Hepatocyte (in vitro differentiated cells): ENCODE results near the gene HBA1. TPM values are rescaled to one million over a fixed set of nuclear protein-coding genes. Genes with fewer than 3 reads are reported as not detected.
"Not testable (repeated sequence)": the region's sequence is repeated elsewhere in the genome, so short reads cannot be mapped to it uniquely, and the experiment has no call there.

Experiments
- DNase-seq: peaks from one replicate; pipeline ENCODE4 v3.0.0-alpha.2; 2016; ENCODE audit warnings: low spot score
- H2AFZ ChIP-seq: fragments of 200-600 bp; sonication (generic); 2 replicates; pipeline ENCODE4 v1.6.0; 2016; ENCODE audit warnings: antibody characterized with exemption, mild to moderate bottlenecking
- H3K27ac ChIP-seq: fragments of 200-600 bp; sonication (generic); 2 replicates; pipeline ENCODE4 v1.5.1; 2016; ENCODE audit warnings: mild to moderate bottlenecking
- H3K27me3 ChIP-seq: fragments of 200-600 bp; sonication (generic); 2 replicates; pipeline ENCODE4 v1.6.1; 2016
- H3K36me3 ChIP-seq: fragments of 200-600 bp; sonication (generic); replicated peaks from 2 replicates; pipeline ENCODE4 v1.5.1; 2016; ENCODE audit warnings: low read depth; ENCODE audit not compliant: insufficient read depth
- H3K4me1 ChIP-seq: fragments of 200-600 bp; sonication (generic); 2 replicates; pipeline ENCODE4 v1.5.1; 2016; ENCODE audit warnings: mild to moderate bottlenecking, moderate library complexity; ENCODE audit not compliant: insufficient read depth
- H3K4me2 ChIP-seq: fragments of 200-600 bp; sonication (generic); 2 replicates; pipeline ENCODE4 v1.6.0; 2016
- H3K4me3 ChIP-seq: fragments of 200-600 bp; sonication (generic); 2 replicates; pipeline ENCODE4 v1.5.1; 2016; ENCODE audit warnings: mild to moderate bottlenecking
- H3K79me2 ChIP-seq: fragments of 200-600 bp; sonication (generic); 2 replicates; pipeline ENCODE4 v1.6.0; 2017; ENCODE audit warnings: mild to moderate bottlenecking
- H3K9me2 ChIP-seq: fragments of 200-600 bp; sonication (generic); replicated peaks from 2 replicates; pipeline ENCODE4 v1.6.0; 2017; ENCODE audit warnings: mild to moderate bottlenecking; ENCODE audit not compliant: insufficient read depth
- H3K9me3 ChIP-seq: fragments of 200-600 bp; sonication (generic); 2 replicates; pipeline ENCODE4 v1.5.1; 2016; ENCODE audit warnings: low read depth, mild to moderate bottlenecking
- H4K20me1 ChIP-seq: fragments of 200-600 bp; sonication (generic); 2 replicates; pipeline ENCODE4 v1.6.0; 2016; ENCODE audit warnings: mild to moderate bottlenecking; ENCODE audit not compliant: insufficient read depth, poor library complexity, severe bottlenecking
- EZH2 ChIP-seq: fragments of 200-600 bp; sonication (generic); IDR thresholded peaks from 2 replicates; pipeline ENCODE4 v1.6.1; 2016; ENCODE audit warnings: antibody characterized with exemption, mild to moderate bottlenecking, borderline replicate concordance
- EZH2phosphoT487 ChIP-seq: fragments of 200-600 bp; sonication (generic); IDR thresholded peaks from one replicate; pipeline ENCODE4 v1.6.1; 2018; ENCODE audit warnings: antibody characterized with exemption, mild to moderate bottlenecking, low read depth, moderate library complexity; ENCODE audit not compliant: unreplicated experiment, severe bottlenecking
- WGBS: methylation state at CpG from one replicate; pipeline ENCODE4 v1.1.6; 2016; ENCODE audit warnings: low lambda C conversion rate; ENCODE audit errors: missing lambda C conversion rate; 5-methylcytosine and 5-hydroxymethylcytosine counted together
- polyA plus RNA-seq: library from polyadenylated mRNA; unstranded; fragments of >200 nt; fragmentation: Nextera tagmentation; extraction: Ambion mirVana; gene quantifications from 2 replicates; pipeline ENCODE4 v1.2.1, GENCODE V29; 2016
- total RNA-seq: library from RNA; depleted of rRNA; stranded (reverse); fragments of >200 nt; gene quantifications from 2 replicates; pipeline ENCODE4 v1.2.3, GENCODE V29; 2014
- TF ChIP-seq, protein P1 (sequence below): fragments of 200-600 bp; sonication (generic); IDR thresholded peaks from 2 replicates; pipeline ENCODE4 v1.5.1; 2016; ENCODE audit warnings: antibody characterized with exemption, mild to moderate bottlenecking; ENCODE audit not compliant: poor library complexity

The HBA1 gene
- total RNA-seq (not detected in 2 replicates), polyA plus RNA-seq (1.9 TPM in 1 of 2 replicates, not detected in the other)

DNA sequence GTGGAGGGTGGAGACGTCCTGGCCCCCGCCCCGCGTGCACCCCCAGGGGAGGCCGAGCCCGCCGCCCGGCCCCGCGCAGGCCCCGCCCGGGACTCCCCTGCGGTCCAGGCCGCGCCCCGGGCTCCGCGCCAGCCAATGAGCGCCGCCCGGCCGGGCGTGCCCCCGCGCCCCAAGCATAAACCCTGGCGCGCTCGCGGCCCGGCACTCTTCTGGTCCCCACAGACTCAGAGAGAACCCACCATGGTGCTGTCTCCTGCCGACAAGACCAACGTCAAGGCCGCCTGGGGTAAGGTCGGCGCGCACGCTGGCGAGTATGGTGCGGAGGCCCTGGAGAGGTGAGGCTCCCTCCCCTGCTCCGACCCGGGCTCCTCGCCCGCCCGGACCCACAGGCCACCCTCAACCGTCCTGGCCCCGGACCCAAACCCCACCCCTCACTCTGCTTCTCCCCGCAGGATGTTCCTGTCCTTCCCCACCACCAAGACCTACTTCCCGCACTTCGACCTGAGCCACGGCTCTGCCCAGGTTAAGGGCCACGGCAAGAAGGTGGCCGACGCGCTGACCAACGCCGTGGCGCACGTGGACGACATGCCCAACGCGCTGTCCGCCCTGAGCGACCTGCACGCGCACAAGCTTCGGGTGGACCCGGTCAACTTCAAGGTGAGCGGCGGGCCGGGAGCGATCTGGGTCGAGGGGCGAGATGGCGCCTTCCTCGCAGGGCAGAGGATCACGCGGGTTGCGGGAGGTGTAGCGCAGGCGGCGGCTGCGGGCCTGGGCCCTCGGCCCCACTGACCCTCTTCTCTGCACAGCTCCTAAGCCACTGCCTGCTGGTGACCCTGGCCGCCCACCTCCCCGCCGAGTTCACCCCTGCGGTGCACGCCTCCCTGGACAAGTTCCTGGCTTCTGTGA is at the start of gene HBA1:
Gene HBA1, plus strand, starts transcription at position 204 of the 906 bp plus-strand sequence. Its CDS starts 37 bp downstream, at position 241.
- H3K27ac ChIP-seq, H3K9me2 ChIP-seq, H4K20me1 ChIP-seq, H2AFZ ChIP-seq, H3K36me3 ChIP-seq, H3K9me3 ChIP-seq, H3K4me3 ChIP-seq, H3K4me2 ChIP-seq, H3K79me2 ChIP-seq, DNase-seq: not testable (repeated sequence)
- Histone ChIP-seq H3K27me3 (peaks cover 44% of the 10 kb centered on the region), H3K4me1 (peaks cover 11% of the 10 kb centered on the region)
- peak; percentile 51 for TF ChIP-seq EZH2
- 9% methylated on average over 32 of the region's 88 CpGs for WGBS

DNA sequence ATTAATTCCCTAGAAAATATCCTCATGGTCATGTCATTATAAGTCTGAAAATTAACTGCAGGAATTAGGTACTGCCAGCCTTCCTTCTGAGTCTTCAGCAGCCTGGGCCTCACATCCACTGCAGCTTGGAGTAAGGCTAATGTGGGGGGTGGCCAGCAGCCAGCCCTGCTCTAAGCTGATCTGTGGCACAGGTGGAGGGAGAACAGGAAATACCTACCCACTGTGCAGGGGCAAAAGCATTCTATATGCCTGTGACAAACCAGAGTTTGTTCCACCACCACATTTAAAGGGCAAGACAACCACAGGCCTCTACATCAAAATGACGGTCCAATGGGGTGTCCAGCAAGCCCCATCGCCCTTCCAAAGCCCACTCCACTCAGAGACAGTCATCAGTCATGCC is 47.4 kb upstream of the HBA1 start:
- Histone ChIP-seq H4K20me1 (peaks cover 6% of the 10 kb centered on the region), H2AFZ (no peak overlapping the region), H3K9me3 (no peaks in the 10 kb centered on the region), H3K4me1 (no peaks in the 10 kb centered on the region), H3K4me3 (no peak overlapping the region), H3K9me2 (no peaks in the 10 kb centered on the region), H3K27me3 (no peaks in the 10 kb centered on the region), H3K4me2 (no peak overlapping the region), H3K79me2 (peaks cover 19% of the 10 kb centered on the region), H3K27ac (no peak overlapping the region), H3K36me3 (no peaks in the 10 kb centered on the region)
- no peak for DNase-seq
- 98% methylated on average over 2 of the region's 2 CpGs for WGBS
- TF ChIP-seq EZH2 (no peak), EZH2phosphoT487 (no peak)
- TF ChIP-seq, protein P1, sequence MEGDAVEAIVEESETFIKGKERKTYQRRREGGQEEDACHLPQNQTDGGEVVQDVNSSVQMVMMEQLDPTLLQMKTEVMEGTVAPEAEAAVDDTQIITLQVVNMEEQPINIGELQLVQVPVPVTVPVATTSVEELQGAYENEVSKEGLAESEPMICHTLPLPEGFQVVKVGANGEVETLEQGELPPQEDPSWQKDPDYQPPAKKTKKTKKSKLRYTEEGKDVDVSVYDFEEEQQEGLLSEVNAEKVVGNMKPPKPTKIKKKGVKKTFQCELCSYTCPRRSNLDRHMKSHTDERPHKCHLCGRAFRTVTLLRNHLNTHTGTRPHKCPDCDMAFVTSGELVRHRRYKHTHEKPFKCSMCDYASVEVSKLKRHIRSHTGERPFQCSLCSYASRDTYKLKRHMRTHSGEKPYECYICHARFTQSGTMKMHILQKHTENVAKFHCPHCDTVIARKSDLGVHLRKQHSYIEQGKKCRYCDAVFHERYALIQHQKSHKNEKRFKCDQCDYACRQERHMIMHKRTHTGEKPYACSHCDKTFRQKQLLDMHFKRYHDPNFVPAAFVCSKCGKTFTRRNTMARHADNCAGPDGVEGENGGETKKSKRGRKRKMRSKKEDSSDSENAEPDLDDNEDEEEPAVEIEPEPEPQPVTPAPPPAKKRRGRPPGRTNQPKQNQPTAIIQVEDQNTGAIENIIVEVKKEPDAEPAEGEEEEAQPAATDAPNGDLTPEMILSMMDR, result no peak

DNA sequence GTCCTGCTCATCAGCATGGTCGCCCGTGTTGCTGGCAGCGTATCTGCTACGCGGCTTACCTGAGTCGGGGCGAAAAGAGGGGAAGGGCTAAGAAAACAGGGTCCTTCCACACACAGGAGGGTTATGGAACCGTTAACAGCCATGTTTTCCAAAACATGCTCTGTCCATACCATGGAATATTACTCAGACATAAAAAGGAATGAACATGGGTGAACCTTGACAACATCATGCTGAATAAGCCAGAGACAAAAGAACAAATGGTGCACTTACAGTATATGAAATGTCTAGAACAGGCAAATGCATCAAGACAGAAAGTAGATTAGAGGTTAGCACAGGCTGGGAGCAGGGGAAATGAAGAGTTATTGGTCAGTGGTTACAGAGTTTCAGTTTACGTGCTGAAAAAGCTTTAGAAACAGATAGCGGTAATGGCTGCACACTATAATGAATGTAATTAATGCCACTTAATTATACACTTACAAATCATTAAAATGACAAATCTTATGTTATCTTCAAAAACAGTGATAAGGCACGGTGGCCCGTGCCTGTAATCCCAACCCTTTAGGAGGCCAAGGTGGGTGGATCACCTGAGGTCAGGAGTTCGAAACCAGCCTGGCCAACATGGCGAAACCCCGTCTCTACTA is 45.8 kb upstream of the HBA1 start:
- DNase-seq, result no peak
- Histone ChIP-seq H3K27me3 (no peaks in the 10 kb centered on the region), H3K36me3 (no peaks in the 10 kb centered on the region), H4K20me1 (no peaks in the 10 kb centered on the region), H3K79me2 (peaks cover 28% of the 10 kb centered on the region), H3K9me3 (no peaks in the 10 kb centered on the region), H3K4me2 (no peak overlapping the region), H3K4me1 (no peaks in the 10 kb centered on the region), H3K9me2 (no peaks in the 10 kb centered on the region), H3K27ac (no peak overlapping the region), H3K4me3 (no peak overlapping the region), H2AFZ (no peak overlapping the region)
- 94% methylated on average over 15 of the region's 15 CpGs for WGBS
- TF ChIP-seq, protein P1, result no peak
- TF ChIP-seq EZH2phosphoT487, result no peak
- no peak for TF ChIP-seq EZH2

DNA sequence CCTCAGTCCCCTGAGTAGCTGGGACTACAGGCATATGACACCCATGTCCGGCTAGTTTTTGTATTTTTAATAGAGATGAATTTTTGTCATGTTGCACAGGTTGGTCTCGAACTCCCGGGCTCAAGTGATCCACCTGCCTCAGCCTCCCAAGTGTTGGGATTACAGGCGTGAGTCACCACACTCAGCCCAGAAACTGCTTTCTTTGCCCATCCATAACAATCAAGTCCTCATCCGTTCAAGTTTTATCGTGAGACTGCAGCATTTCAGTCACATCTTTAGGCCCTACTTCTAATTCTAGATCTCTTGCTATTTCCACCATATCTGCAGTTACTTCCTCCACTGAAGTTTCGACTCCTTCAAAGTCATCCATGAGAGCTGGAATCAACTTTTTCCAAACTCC is 44.4 kb upstream of the HBA1 start:
- Histone ChIP-seq H4K20me1 (no peaks in the 10 kb centered on the region), H3K4me1 (no peaks in the 10 kb centered on the region), H3K27me3 (no peaks in the 10 kb centered on the region), H3K9me2 (no peaks in the 10 kb centered on the region), H3K27ac (no peak overlapping the region), H3K4me3 (no peak overlapping the region), H3K36me3 (no peaks in the 10 kb centered on the region), H3K9me3 (no peaks in the 10 kb centered on the region), H2AFZ (no peak overlapping the region), H3K79me2 (peaks cover 40% of the 10 kb centered on the region), H3K4me2 (no peak overlapping the region)
- TF ChIP-seq EZH2phosphoT487, result no peak
- TF ChIP-seq, protein P1, result no peak
- no peak for TF ChIP-seq EZH2
- 98% methylated on average over 7 of the region's 7 CpGs for WGBS
- no peak for DNase-seq
